ENCODE data around the gene UTS2. TPM values are rescaled to one million over a fixed set of nuclear protein-coding genes. Genes with fewer than 3 reads are reported as not detected.

Gene UTS2
- total RNA-seq, 1 experiment from 2014 or later, result not detected

DNA sequence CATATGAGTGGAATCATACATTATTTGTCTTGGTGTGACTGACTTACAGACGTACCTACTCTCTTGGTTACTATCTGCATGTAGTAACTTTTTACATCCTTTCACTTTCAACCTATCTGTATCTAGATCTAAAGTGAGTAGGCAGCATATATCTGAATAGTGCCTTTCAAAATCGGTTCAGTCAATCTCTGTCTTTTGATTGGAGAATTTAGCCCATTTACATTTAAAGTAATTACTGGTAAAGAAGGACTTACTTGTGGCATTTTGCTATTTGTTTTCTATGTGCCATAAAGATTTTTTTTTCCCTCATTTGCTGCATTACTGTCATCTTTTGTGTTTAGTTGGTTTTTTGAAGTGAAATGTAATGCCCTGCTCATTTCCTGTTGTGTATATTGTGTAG is 14.2 kb downstream of the UTS2 start:
- BruUV-seq (replicated peaks), result no TSS peak
- DNase-seq (ENCODE audit: low read depth, low spot score) (no peak), ATAC-seq (no peak)
- Histone ChIP-seq H3K4me3 (ENCODE audit: low read depth in 2 of 2, low read length in 2 of 2) (no peak overlapping the region), H3K36me3 (ENCODE audit: control insufficient read depth, insufficient read depth, low read length) (no peaks in the 10 kb centered on the region; the same call in 1 of the 2 replicates), H3K9me3 (ENCODE audit: control insufficient read depth, insufficient read depth, low read depth, low read length) (peaks cover 15% of the 10 kb centered on the region; the same call in 1 of the 2 replicates), H3K27me3 (ENCODE audit: control insufficient read depth, insufficient read depth, low read length) (no peaks in the 10 kb centered on the region), H3K4me1 (ENCODE audit: control insufficient read depth, insufficient read depth, low read length) (no peaks in the 10 kb centered on the region), H3K27ac (ENCODE audit: low read length) (no peak overlapping the region)
- ChIA-PET POLR2A (no interaction called here), CTCF (no interaction called here)
- TF ChIP-seq, protein P1, sequence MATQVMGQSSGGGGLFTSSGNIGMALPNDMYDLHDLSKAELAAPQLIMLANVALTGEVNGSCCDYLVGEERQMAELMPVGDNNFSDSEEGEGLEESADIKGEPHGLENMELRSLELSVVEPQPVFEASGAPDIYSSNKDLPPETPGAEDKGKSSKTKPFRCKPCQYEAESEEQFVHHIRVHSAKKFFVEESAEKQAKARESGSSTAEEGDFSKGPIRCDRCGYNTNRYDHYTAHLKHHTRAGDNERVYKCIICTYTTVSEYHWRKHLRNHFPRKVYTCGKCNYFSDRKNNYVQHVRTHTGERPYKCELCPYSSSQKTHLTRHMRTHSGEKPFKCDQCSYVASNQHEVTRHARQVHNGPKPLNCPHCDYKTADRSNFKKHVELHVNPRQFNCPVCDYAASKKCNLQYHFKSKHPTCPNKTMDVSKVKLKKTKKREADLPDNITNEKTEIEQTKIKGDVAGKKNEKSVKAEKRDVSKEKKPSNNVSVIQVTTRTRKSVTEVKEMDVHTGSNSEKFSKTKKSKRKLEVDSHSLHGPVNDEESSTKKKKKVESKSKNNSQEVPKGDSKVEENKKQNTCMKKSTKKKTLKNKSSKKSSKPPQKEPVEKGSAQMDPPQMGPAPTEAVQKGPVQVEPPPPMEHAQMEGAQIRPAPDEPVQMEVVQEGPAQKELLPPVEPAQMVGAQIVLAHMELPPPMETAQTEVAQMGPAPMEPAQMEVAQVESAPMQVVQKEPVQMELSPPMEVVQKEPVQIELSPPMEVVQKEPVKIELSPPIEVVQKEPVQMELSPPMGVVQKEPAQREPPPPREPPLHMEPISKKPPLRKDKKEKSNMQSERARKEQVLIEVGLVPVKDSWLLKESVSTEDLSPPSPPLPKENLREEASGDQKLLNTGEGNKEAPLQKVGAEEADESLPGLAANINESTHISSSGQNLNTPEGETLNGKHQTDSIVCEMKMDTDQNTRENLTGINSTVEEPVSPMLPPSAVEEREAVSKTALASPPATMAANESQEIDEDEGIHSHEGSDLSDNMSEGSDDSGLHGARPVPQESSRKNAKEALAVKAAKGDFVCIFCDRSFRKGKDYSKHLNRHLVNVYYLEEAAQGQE (IDR thresholded peaks at IDR 0.05; ENCODE audit: insufficient read depth in 1 of 2, low read depth in 2 of 2, low read length in 1 of 2), result no peak
- no peak for TF ChIP-seq POLR2AphosphoS5 (IDR thresholded peaks at IDR 0.05; ENCODE audit: low read depth, low read length)
- TF ChIP-seq SIN3A (IDR thresholded peaks at IDR 0.05; ENCODE audit: borderline replicate concordance, insufficient read depth, low read depth, low read length), result no peak
- TF ChIP-seq, protein P2, sequence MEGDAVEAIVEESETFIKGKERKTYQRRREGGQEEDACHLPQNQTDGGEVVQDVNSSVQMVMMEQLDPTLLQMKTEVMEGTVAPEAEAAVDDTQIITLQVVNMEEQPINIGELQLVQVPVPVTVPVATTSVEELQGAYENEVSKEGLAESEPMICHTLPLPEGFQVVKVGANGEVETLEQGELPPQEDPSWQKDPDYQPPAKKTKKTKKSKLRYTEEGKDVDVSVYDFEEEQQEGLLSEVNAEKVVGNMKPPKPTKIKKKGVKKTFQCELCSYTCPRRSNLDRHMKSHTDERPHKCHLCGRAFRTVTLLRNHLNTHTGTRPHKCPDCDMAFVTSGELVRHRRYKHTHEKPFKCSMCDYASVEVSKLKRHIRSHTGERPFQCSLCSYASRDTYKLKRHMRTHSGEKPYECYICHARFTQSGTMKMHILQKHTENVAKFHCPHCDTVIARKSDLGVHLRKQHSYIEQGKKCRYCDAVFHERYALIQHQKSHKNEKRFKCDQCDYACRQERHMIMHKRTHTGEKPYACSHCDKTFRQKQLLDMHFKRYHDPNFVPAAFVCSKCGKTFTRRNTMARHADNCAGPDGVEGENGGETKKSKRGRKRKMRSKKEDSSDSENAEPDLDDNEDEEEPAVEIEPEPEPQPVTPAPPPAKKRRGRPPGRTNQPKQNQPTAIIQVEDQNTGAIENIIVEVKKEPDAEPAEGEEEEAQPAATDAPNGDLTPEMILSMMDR (IDR thresholded peaks at IDR 0.05), result no peak
- no peak for TF ChIP-seq TCF7L2 (IDR thresholded peaks at IDR 0.05; ENCODE audit: low read depth, low read length)
- intact Hi-C loops (cut with micrococcal nuclease; ENCODE audit: unreplicated experiment), result no loop called here
- in situ Hi-C loops (cut with HindIII; ENCODE audit: low pct_unique_long_range_greater_than_20kb, low sequenced_read_pairs), result no loop called here

DNA sequence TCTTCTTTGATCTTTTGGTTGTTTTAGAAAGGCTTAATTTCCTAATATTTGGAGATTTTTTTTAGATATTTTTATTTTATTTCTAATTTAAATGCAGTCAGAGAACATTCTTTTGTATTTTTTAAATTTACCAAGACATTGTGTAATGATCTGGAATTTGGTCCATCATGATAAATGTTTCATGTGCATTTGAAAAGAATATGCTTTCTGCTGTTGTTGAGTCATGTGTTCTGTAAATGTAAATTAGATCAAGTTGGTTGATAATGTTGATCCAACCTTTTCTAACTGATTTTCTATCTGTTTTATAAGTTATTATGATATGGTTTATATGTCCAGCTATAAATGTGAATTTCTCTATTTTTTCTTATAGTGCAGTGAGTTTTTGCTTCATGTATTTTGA is 19.8 kb downstream of the UTS2 start:
- Histone ChIP-seq H3K4me3 (ENCODE audit: low read depth in 2 of 2, low read length in 2 of 2) (no peak overlapping the region), H3K4me1 (ENCODE audit: control insufficient read depth, insufficient read depth, low read length) (no peaks in the 10 kb centered on the region), H3K36me3 (ENCODE audit: control insufficient read depth, insufficient read depth, low read length) (peaks cover 2% of the 10 kb centered on the region; the same call in 1 of the 2 replicates), H3K27me3 (ENCODE audit: control insufficient read depth, insufficient read depth, low read length) (no peaks in the 10 kb centered on the region), H3K9me3 (ENCODE audit: control insufficient read depth, insufficient read depth, low read depth, low read length) (no peaks in the 10 kb centered on the region), H3K27ac (ENCODE audit: low read length) (no peak overlapping the region)
- intact Hi-C loops (cut with micrococcal nuclease; ENCODE audit: unreplicated experiment), result no loop called here
- no peak for ATAC-seq
- CTCF ChIA-PET, result no interaction called here
- DNase-seq (ENCODE audit: low read depth, low spot score), result no peak
- TF ChIP-seq TCF7L2 (IDR thresholded peaks at IDR 0.05; ENCODE audit: low read depth, low read length) (no peak), POLR2AphosphoS5 (IDR thresholded peaks at IDR 0.05; ENCODE audit: low read depth, low read length) (no peak), SIN3A (IDR thresholded peaks at IDR 0.05; ENCODE audit: borderline replicate concordance, insufficient read depth, low read depth, low read length) (no peak)
- TF ChIP-seq, protein P2 (IDR thresholded peaks at IDR 0.05), result no peak
- TF ChIP-seq, protein P1 (IDR thresholded peaks at IDR 0.05; ENCODE audit: insufficient read depth in 1 of 2, low read depth in 2 of 2, low read length in 1 of 2), result no peak
- in situ Hi-C loops (cut with HindIII; ENCODE audit: low pct_unique_long_range_greater_than_20kb, low sequenced_read_pairs), result no loop called here
- no TSS peak for BruUV-seq (replicated peaks)
- POLR2A ChIA-PET, result no interaction called here

Data from Panc1 (cell line).